Kidney glomerular epithelial cell (primary cell): ENCODE results near the gene DFFB.

ENCODE experiments used
- DNase-seq: peaks from one replicate; lab custom pipeline; 2025; lab: John Stamatoyannopoulos, UW

DFFB gene

DNA sequence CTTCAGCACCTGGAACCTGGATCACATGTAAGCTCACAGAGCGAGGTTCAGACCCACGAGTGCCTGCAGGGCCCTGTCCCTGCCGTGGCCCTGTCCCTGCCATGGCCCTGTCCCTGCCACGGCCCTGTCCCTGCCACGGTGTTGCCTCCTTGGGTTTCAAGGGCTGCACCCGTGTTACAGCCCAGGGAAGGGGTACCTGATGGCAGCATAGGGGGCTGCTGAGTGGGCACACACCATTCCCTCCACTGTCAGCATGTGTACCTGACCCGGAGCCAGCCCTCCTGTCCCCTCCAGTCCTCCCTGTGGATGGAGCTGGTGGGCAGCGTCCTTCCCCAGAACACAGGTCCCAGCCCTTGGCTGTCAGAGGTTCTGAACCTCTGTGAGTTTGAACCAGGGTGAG, 15.3 kb downstream of the DFFB start:
- no peak for DNase-seq

DNA sequence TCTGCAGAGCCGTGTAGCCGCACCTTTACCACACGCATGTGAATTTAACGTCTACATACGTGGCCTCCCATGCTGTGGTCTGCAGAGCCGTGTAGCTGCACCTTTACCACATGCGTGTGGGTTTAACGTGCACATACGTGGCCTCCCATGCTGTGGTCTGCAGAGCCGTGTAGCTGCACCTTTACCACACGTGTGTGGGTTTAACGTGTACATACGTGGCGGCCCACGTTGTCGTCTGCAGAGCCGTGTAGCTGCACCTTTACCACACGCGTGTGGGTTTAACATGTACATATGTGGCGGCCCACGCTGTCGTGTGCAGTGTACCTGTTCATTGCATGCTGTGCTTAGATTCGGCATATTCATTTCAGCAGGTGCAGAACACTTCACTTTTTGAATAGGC, 17.5 kb downstream of the DFFB start:
- DNase-seq: no peak

- DNase-seq: no peak
Measured at GRCh38 chr1:3876716-3877115, 19.4 kb downstream of the DFFB start.

GRCh38 chr1:3879099-3879498, 21.8 kb downstream of the DFFB start:
- DNase-seq: no peak

GRCh38 chr1:3879787-3880428, 22.6 kb downstream of the DFFB start:
- DNase-seq: no peak

GRCh38 chr1:3880429-3881192, 23.3 kb downstream of the DFFB start:
- DNase-seq: no peak

DNA sequence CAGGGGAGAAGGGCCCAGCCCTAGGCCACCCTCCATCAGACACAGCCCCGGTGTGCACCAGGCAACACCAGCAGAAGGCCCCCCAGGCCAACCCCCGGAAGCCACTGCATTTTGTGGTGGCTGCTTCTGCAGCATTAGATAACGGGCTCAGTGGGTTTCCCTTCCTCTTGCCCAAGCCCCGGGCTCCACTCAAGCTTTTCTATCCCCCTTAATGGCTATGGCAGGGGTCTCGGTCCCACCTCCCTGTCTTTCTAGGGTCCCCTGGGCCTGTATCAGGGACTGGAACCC, 23.9 kb downstream of the DFFB start:
- DNase-seq: no peak

- DNase-seq: no peak
Measured at GRCh38 chr1:3883194-3883925, 26.1 kb downstream of the DFFB start.

DNA sequence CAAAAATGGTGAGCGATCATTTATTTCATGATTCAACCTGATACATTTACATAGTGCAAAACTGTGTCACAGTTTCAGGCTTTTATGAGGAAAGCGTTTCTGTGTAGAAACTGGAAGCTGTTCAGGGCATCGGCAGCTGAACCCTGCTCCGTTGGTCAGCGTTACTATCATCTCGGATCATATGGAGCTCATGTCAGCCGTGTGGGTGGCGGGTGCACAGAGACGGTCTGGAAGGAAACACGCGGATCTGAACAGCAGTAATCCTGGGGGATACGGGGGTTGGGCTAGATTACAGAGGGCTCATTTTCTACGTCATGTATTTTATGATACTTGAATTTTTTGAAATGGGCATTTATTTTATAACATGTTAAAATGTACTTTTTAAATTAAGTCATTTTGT, 27.7 kb downstream of the DFFB start:
- DNase-seq: no peak

GRCh38 chr1:3885611-3886010, 28.3 kb downstream of the DFFB start:
- DNase-seq: no peak

- DNase-seq: no peak
Measured at GRCh38 chr1:3886106-3886670, 28.9 kb downstream of the DFFB start.

DNA sequence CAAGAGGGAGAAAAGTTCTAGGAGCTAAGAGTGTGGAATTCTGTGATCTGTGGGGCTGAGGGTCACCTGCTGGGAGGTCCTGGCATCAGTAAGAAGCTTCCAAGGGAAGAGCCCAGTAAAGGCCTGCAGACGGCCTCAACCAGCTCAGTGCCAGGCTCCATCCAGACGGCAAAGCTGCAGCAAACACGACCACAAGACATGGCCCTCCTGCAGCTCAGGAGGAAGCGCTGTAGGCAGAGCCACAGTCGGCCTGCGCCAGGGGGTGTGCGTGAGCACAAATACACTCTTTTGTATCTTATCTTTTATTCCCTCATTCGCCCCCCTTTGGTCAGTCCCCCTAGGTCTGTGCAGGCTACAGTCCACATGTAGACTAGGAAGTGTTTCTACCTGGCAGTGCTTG, 29.4 kb downstream of the DFFB start:
- DNase-seq: no peak

DNA sequence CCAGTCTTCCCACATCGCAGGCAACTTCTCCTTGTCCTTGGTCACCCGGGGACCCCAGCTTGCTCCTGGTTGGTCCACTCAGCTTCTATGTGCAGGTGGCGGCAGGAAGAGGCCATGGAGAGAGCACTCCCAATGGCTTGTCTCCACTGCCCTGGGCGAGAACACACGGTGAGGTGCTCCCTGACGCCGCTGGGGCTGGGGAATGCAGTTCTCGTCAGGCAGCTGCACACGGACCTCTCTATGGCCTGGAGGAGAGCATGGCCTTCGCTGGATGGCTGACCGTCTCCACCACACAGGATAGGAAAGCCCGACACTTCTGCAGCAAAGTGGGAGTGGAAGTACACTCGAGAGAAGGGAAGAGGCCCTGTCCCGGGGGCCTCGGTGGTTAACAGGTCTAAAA, 31.0 kb downstream of the DFFB start:
- no peak for DNase-seq

GRCh38 chr1:3889936-3890335, 32.7 kb downstream of the DFFB start:
- no peak for DNase-seq

DNA sequence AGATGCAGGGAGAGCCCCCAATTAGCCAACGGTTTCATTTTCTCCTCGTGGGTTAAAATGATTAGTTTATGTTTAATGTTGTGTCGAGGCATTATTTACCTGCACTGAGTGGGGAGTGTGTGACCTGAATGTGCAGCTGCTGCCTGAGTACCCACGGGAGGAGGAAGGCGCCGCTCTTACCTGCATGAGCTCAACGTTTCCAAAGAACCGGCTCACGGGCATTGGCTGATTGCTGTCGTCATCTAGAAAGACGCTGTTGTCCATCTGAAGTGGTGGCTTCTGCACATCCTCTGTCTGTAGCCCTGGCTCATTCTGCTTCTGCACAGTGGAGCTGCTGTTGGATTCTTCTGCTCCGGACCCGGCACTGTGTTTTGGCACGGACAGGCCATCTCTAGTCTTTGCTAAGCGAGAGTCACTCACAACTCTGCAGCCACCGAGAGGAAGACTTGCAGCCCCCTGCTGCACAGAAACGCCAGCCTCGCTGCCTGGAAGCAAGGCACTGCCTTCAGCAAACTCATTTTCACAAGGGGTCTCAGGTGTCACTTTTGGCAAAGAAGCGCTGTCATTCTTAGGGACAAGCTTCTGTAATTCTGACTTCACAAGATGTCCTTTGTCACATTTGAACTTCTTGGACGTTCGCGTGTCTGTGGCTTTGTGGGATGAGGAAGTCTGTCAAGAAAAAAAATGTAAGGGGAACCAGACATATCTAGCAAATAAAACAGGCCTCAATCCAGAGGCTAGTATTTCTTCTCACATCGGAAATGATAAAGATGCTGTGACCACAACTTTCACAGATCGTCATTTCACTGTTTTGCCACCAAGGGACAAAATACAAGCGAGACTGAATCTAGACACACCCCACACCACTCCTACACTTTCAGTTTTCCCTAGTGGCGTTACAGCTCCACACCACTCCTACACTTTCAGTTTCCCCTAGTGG, 33.4 kb downstream of the DFFB start:
- no peak for DNase-seq

DNA sequence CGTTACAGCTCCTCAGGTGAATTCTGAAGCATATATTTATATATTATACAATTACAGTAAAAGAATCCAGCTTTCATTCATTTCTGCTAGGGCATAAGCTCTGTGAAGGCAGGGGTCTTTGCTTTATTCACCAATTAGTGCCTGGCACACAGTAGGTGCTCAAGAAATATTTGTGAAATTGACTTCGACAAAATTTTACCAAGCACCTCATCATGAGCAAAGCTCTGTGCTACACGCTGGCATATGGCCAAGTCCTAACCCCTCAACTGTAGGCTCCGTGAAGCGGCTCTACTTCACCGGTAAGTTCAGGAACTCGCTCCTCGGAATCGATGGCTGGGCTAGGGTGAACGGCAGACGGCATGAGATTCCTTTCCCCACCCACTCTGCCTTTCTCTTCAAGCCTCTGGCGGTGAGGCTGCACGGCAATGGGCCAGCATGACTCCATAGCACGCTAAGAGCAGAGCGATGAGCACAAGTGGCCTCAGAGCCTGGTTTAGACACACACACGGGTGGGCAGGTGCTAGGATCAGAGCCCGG, 34.1 kb downstream of the DFFB start:
- no peak for DNase-seq

DNA sequence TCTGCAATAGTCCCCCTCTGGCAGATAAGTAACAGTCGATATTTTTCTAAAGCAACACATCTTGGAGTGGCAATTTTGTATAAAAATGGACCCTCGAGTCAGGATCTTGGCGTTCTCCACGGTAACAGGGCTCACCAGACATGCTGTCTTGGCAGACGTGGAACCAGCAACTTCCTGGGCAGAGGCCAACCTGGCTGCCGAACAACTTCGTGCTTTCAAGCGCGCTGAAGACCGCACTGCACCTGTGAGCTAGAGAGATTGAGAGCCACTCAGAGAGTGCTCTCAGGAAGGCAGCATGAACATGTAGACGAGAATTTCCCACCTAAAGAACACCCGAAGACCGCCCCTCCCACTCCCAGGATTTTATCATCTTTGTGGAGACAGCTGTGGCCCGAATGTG, 35.5 kb downstream of the DFFB start:
- no peak for DNase-seq

- DNase-seq: no peak
Measured at GRCh38 chr1:3893190-3893589, 35.9 kb downstream of the DFFB start.

DNA sequence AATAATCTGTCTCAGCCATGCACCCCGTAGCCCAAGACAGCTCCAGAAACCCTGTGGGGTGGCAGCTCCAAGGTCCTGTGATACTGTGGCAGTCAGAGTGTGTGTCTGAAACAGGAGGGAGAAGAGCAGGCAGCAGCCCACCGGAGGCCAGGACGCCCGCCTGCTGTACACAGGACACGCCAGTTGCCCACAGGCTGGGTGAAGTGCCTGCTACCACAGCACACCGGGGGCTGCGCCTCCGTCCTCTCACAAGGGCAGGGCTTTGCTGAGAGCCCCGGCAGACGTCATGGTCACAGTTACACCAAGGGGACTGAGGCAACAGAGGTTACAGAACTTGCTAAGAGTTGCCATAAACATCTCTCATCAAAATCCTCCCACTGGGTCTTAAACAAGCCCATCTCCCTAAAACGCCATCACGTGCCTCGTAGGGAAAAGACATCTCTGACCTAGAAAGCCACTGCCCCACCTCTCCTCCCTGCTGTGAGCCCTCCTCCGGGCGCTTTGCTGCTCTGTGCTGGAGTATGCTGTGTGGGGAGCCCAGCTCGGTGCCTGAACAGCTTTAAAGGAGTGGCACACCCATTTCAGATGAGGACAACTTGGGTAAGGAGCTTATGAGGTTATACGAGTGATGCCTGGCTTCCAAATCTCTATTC, 37.5 kb downstream of the DFFB start:
- DNase-seq: no peak

DNA sequence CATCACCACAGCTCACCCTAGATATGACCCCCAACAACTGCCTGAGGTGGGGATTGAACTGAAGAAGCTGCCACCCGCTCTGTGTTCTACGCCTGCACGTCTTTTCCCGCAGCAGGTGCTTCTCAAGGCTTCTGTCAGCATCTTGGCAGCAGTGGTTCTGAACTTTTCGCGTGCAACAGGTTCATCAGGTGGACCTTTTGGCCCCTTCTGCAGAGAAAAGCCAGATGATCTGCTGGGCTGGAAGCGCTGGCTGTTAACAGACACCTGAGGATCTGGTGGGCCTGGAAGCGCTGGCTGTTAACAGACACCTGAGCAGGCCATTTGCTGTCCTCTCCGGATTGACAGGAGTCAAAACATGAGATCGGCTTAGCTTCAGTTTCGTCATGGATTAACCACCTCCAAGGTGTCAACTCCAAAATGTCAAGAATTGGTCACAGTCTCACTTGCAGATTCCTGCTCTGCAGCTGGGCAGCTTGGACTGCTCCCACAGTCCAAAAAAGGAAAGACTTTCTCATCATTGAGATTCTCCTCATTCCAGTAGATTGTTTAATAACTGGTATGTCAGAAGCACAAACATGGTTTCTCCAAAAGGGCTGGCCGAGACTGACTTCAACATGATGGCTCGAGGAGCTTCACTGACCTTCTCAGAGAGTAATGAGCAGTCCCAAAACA, 38.1 kb downstream of the DFFB start:
- no peak for DNase-seq

GRCh38 chr1:3895951-3896325, 38.7 kb downstream of the DFFB start:
- no peak for DNase-seq
